Erythroblast (primary cell): ENCODE data around the gene CDHR1.

Experiments
- DNase-seq, 2 experiments: peaks; one replicate each; lab custom pipeline; 2025; lab: John Stamatoyannopoulos, UW
- GATA1 ChIP-seq: IDR thresholded peaks from 2 replicates; pipeline ENCODE4 v1.6.1; 2011; ENCODE audit warnings: low read depth, mild to moderate bottlenecking, control low read depth, low read length, moderate library complexity
- POLR2A ChIP-seq: IDR thresholded peaks from 2 replicates; pipeline ENCODE4 v1.6.1; 2011; ENCODE audit warnings: mild to moderate bottlenecking, low read length

CDHR1 gene

DNA sequence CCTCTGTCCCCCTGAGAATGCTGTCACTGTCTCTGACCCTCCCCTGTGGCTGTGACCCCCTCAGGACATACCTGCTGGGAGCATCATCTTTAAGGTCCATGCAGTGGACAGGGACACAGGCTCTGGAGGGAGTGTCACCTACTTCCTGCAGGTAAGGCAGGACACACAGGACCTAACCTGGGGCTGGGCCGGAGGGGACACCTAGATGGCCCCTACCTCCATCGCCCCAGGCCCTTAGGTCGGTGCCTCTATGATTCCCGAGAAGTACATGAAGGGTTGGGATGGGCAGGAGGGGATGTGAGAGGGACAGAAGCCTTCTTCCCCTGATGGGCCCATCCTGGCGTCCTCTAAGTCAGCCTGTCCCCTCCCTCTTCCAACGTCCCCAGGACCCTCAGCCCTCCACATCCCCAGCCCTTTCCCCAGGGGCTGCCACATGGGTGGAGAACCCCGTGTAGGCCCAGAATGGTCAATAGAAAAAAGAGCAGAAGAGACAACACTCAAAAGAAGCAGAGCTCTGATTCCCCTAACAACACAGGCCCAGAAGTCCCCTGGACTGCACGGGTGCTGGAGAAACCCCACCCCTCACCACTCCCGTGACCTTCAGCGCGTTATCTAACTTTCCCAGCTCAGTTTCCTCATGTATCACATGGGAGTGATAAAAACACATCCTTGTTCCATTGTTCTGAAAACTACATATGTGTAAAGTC, 6.4 kb downstream of the CDHR1 start:
- peak; percentile 50 to 80 for DNase-seq
- TF ChIP-seq POLR2A, result no peak
- no peak for TF ChIP-seq GATA1

DNA sequence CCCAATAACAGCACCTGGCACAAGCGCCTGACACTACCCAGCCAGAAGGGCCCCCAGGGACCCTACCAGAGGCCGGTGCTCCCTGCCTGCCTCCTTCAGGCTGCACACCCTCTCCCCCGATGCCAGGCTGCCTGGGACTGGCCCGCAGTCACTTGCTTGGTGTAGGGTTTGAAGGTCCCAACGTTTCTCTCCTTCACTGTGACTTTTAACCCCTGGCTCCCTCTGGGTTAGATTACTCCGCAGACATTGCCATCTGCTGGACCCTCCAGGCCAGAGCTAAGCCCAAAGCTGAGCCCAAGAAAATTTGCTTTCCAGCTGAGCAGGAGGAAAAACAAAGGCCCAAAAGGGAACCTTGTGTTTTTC, 6.9 kb downstream of the CDHR1 start:
- DNase-seq, result no peak

DNA sequence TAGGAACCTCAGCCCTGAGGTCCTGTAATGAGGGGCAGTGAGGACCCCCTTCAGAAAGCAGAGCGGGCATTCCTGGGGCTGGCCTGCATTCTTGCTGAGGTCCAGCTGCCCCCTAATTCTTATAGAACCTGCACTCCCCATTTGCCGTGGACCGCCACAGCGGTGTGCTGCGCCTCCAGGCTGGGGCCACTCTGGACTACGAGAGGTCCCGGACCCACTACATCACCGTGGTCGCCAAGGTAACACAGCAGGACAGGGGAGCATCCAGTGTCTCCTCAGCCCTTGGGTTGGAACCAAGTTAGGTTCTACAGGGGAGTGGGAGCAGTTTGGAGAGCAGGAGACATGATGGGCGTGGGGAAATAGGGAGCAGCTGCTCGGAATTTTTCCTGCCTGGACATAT, 7.3 kb downstream of the CDHR1 start:
- no peak for DNase-seq
- TF ChIP-seq GATA1 (no peak), POLR2A (no peak)

More for the DNA sequence above, 6.9 kb downstream of the CDHR1 start:
- TF ChIP-seq POLR2A (no peak), GATA1 (no peak)

DNA sequence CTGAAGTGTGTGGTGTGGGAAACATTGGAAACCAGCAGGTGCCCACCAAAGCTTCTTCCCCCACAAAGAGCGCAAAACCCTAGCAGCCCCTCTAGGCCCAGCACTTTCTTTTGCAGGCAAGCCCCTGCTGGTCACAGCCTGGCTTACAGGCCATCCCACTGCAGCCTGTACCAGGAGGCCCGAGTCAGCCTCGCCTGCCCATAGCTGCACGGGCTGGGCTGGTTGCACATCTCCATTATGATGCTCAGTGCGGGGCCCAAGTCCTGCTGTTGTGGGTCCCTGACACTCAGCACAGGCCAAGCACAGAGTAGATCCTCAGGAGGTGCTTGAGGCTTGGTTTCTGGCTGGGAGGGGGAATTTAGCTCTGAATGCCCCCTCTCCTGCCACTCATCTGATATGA, 8.0 kb downstream of the CDHR1 start:
- no peak for TF ChIP-seq POLR2A
- TF ChIP-seq GATA1, result no peak
- DNase-seq, result no peak

DNA sequence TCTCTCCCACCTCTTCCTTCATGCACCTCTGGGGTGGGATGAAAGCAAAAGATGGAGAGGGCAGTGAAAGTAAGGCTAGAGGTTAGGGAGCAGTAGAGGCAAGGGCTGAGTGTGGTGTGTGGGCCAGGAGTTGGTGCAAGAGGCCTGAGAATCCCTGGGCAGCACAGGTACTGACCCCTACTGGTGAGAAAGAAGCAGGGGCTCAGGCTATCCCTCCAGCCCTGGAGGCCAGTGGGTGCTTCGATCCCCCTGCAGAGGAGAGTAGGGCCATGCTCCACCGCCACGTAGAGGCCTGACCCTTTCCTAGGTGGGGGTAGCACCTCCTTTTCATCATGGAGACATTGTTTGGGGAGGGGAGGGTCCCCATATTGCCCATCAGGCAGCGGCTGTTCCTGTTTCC, 9.8 kb downstream of the CDHR1 start:
- TF ChIP-seq POLR2A (no peak), GATA1 (no peak)
- peak; percentile 8 to 26 for DNase-seq

DNA sequence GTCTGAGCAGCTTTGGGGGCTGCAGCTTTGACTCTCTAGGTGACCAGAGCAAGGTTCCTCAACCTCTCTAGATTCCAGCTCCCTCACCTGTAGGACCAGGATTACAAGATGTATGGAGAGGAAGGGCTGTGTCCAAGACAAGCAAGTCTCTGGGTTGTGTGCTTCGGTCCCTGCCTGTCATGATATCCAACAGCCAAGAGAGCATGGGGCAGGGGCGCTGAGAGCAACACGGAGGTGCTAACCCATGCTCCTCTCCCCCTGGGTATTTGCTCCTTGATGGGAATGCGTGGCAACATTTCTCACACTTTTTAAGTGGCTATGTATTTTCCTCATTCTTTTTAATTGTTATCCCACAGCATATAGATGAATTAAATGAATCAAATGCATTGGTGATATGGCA, 10.3 kb downstream of the CDHR1 start:
- no peak for DNase-seq
- TF ChIP-seq POLR2A (no peak), GATA1 (no peak)

DNA sequence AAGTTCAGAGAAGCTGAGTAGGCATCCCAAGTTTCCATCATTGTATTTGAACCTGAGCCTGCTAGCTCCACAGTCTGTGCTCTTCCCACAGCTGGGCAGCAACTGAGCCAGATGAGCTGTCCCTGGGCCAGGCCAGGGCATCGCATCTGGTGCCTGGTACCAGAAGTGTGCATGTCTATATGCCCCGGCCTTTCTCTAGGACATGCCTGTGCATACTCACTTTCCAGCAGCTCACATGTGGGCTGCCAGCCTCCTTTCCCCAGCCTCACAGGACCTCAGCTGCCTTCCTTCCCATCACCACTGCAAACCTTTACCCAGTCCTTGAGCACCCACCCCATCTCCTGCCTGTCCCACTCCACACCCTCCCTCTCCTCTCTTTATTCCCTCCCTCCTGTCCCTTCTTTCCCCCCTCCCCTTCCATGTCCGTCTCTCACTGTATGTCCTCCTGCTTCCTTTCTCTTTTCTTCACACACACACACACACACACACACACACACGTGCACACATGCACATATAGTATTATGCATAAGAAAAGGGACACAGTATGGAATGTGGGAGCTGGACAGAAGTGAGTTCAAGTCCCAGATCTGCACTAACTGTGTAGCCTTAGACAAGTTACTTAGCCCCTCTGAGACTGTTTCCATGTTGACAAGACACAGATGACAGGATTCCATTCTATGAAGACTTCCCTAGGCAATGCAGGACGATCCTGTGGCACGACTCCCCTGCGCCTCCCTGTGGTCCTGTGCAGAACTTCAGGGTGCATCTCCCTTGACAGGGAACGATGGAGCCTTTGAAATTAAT, 10.9 kb downstream of the CDHR1 start:
- DNase-seq, result peak; percentile 56 to 70
- no peak for TF ChIP-seq POLR2A
- TF ChIP-seq GATA1, result no peak

DNA sequence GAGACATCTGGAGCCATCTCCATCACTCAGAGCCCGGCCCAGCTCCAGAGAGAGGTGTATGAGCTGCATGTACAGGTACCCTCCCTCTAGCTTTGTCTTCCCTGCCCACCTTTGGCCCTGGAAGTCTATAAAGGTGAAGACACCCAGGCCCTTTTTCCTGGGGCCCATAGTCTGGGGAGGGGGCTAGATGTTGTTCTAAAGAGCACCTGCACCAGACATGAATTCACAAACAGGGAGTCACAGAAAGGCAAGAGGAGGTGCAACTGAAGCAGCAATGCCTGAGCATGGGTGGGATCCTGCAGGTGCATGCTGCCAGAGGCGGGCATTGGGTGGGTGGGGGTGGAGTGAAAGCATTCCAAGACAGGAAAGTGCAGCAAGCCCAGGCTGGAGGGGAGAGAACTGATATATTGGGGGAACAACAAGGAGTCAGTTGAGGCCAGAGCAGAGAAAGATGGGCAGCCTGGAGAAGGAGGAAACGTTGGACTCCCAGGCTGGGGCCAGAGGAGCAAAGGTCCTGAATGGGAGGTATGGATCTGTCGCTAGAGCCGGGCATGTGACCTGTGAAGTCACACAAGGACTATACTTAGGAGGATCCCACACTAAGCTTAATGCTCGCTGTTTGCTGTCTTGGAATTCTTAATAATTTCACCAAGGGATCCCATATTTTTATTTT, 11.7 kb downstream of the CDHR1 start:
- TF ChIP-seq POLR2A (no peak), GATA1 (no peak)
- no peak for DNase-seq

DNA sequence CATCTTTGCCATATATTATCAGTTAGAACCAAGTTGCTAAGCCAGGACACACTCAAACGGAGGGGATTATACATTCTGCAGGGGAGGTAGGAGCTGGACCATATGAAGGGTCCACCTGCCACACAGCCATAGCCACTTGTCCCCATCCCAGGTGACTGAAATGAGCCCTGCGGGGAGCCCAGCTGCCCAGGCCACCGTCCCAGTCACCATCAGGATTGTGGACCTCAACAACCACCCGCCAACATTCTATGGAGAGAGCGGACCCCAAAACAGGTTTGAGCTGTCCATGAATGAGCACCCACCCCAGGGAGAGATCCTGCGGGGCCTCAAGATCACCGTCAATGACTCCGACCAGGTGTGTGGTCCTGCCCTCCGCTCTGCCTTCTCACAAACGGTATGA, 13.7 kb downstream of the CDHR1 start:
- no peak for DNase-seq
- TF ChIP-seq POLR2A (no peak), GATA1 (no peak)

DNA sequence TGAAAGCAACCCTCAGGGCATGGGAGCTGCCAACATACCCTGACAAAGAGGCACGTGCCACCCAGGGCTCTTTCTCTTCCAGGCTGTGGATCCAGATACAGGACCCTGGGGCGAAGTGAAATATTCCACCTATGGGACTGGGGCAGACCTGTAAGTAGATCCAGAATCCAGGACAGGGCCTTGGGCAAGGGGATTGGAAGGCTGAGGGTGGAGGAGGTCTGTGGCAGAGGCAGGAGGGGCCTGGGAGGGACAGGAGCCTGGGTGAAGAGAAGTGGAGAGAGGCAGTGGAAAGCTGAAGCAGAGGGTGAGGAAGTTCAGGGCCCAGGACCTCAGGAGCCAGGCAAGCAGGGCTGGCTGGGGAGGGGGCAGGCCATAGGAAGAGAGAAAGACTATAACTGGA, 17.2 kb downstream of the CDHR1 start:
- TF ChIP-seq POLR2A (no peak), GATA1 (no peak)
- DNase-seq, result no peak

DNA sequence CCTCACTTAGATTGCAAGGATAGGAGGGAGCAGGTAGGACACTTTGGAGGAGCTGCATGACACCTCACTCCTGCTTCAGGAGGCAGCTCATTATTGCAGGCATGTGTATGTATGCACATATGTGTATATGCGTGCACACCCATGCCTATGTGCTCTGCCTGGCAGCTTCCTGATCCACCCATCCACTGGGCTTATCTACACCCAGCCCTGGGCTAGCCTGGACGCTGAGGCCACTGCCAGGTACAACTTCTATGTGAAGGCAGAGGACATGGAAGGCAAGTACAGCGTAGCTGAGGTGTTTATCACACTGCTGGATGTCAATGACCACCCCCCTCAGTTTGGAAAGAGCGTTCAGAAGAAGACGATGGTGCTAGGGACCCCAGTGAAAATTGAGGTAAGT, 17.7 kb downstream of the CDHR1 start:
- no peak for DNase-seq
- TF ChIP-seq POLR2A (no peak), GATA1 (no peak)

DNA sequence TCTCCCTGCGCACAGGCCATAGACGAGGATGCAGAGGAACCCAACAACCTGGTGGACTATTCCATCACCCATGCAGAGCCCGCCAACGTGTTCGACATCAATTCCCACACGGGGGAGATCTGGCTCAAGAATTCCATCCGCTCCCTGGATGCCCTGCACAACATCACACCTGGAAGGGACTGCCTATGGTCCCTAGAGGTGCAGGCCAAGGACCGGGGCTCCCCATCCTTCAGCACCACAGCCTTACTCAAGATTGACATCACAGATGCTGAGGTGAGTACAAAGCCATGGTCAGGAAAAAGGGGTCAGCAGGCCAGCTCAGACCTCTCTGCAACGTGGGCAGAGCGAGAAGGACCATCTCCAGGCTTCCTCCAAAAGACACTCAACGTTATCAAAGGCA, 18.7 kb downstream of the CDHR1 start:
- no peak for TF ChIP-seq GATA1
- no peak for TF ChIP-seq POLR2A
- DNase-seq, result no peak

DNA sequence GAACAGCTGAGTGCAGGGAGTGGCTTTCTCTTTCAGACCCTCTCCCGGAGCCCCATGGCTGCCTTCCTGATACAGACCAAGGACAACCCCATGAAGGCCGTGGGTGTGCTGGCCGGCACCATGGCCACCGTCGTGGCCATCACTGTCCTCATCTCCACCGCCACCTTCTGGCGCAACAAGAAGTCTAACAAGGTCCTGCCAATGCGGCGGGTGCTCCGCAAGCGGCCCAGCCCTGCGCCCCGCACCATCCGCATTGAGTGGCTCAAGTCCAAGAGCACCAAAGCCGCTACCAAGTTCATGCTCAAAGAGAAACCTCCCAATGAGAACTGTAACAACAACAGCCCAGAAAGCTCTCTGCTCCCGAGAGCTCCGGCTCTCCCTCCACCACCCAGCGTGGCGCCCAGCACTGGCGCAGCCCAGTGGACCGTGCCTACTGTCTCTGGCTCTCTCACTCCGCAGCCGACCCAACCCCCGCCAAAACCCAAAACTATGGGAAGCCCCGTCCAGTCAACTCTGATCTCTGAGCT, 19.8 kb downstream of the CDHR1 start:
- no peak for DNase-seq
- TF ChIP-seq GATA1, result no peak
- TF ChIP-seq POLR2A, result no peak
